Inflammatory macrophage treated with lipopolysaccharide for 4 hours (primary cell): ENCODE results near the gene GRN.
A peak's percentile ranks its signal among the peaks of the same experiment; 100 is the strongest.
"Not testable (repeated sequence)": the region's sequence is repeated elsewhere in the genome, so short reads cannot be mapped to it uniquely, and the experiment has no call there.

Source experiments
- DNase-seq: peaks from one replicate; pipeline ENCODE4 v3.0.0-alpha.2; 2020

Gene GRN

GRCh38 chr17:44322236-44322895 lies 22.7 kb upstream of the GRN start:
- no peak for DNase-seq

GRCh38 chr17:44323359-44324091 lies 21.6 kb upstream of the GRN start:
- no peak for DNase-seq

GRCh38 chr17:44324092-44324570 lies 21.0 kb upstream of the GRN start:
- DNase-seq: no peak

GRCh38 chr17:44324571-44325275 lies 20.4 kb upstream of the GRN start, which contains the start of gene SLC25A39:
Gene SLC25A39, minus strand, starts transcription at chr17:44324823. Its CDS starts 1,261 bp downstream, at chr17:44323562.
- DNase-seq: peak; percentile 95

- peak; percentile 95 for DNase-seq
Measured at GRCh38 chr17:44326861-44327444, 18.1 kb upstream of the GRN start.

GRCh38 chr17:44327715-44328449 lies 17.2 kb upstream of the GRN start:
- DNase-seq: no peak

- DNase-seq: not testable (repeated sequence)
Measured at GRCh38 chr17:44329516-44329915, 15.6 kb upstream of the GRN start.

GRCh38 chr17:44330263-44330662 lies 14.8 kb upstream of the GRN start:
- not testable (repeated sequence) for DNase-seq

GRCh38 chr17:44331249-44331760 lies 13.8 kb upstream of the GRN start:
- peak; percentile 89 for DNase-seq

GRCh38 chr17:44333371-44333770 lies 11.7 kb upstream of the GRN start:
- DNase-seq: peak; percentile 80

GRCh38 chr17:44334315-44334714 lies 10.8 kb upstream of the GRN start:
- DNase-seq: no peak

- DNase-seq: peak; percentile 62
Measured at GRCh38 chr17:44334727-44335126, 10.4 kb upstream of the GRN start.

- peak; percentile 44 for DNase-seq
Measured at GRCh38 chr17:44335564-44335963, 9.5 kb upstream of the GRN start.

GRCh38 chr17:44335968-44336367 lies 9.1 kb upstream of the GRN start:
- no peak for DNase-seq

- DNase-seq: peak; percentile 84
Measured at GRCh38 chr17:44338702-44339101, 6.4 kb upstream of the GRN start.

GRCh38 chr17:44340553-44340952 lies 4.5 kb upstream of the GRN start:
- DNase-seq: not testable (repeated sequence)

- no peak for DNase-seq
Measured at GRCh38 chr17:44343510-44344209, 1.4 kb upstream of the GRN start.

GRCh38 chr17:44345454-44346026 lies 438 bp downstream of the GRN start:
- peak; percentile 84 for DNase-seq

GRCh38 chr17:44346064-44346844 lies 1.2 kb downstream of the GRN start:
- no peak for DNase-seq
